ENCODE measurements around the gene TOM1. TPM values are rescaled to one million over a fixed set of nuclear protein-coding genes. Genes with fewer than 3 reads are reported as not detected.

The TOM1 gene
- total and polyA plus RNA-seq, 2 of the 13 experiments (the other 11 are each of a cell fraction or from before 2014, with no cell fraction given), result 30.8 to 87.3 TPM

GRCh38 chr22:35344956-35345690 lies 45.4 kb downstream of the TOM1 start:
- ChIA-PET CTCF (ENCODE audit: low intra/inter-chr PET ratio, low total read pairs) (no interaction called here), POLR2A (no interaction called here)
- DNase-seq (ENCODE audit: low spot score) (no peak), FAIRE-seq (no peak), ATAC-seq (no peak)
- Histone ChIP-seq H3K36me3 (replicated peaks in 1 of 2; ENCODE audit: control insufficient read depth in 1 of 2, insufficient read depth in 2 of 2, low read length in 2 of 2) (peaks cover 31 to 40% of the 10 kb centered on the region in 2 experiments), H3K79me2 (ENCODE audit: insufficient read depth, low read length) (no peaks in the 10 kb centered on the region), H2AFZ (ENCODE audit: low read length) (no peak overlapping the region), H3K4me2 (ENCODE audit: low read depth, low read length) (no peak overlapping the region), H3K9me3 (ENCODE audit: low read length) (no peaks in the 10 kb centered on the region), H4K20me1 (ENCODE audit: insufficient read depth, low read length) (no peaks in the 10 kb centered on the region), H3K27me3 (ENCODE audit: control insufficient read depth in 1 of 2, insufficient read depth in 2 of 2, low read length in 2 of 2) (no peaks in the 10 kb centered on the region), H3K4me1 (ENCODE audit: insufficient read depth, low read length) (peaks cover 2% of the 10 kb centered on the region), H3K4me3 (replicated peaks in 1 of 3; ENCODE audit: insufficient read depth in 1 of 3, low read depth in 2 of 3, low read length in 3 of 3) (no peak overlapping the region), H3K27ac (ENCODE audit: extremely low read length, insufficient read depth, low read length) (no peak overlapping the region), H3K9ac (ENCODE audit: insufficient read depth, low read depth, low read length) (no peak overlapping the region)
- TF ChIP-seq SCMH1 (CRISPR knock-in tag; IDR thresholded peaks at IDR 0.05; ENCODE audit: borderline replicate concordance), result no peak
- TF ChIP-seq ZNF781 (CRISPR knock-in tag; IDR thresholded peaks at IDR 0.05; ENCODE audit: borderline replicate concordance, not compliant biosample characterization), result no peak
- intact Hi-C loops (cut with micrococcal nuclease; ENCODE audit: unreplicated experiment), result no loop called here
- in situ Hi-C loops (cut with HindIII; ENCODE audit: extremely low pct_ligation_motif_present, low pct_unique_long_range_greater_than_20kb), result no loop called here
- no TSS peak for BruUV-seq (replicated peaks)
- 97% methylated on average over 10 of the region's 14 CpGs for WGBS (ENCODE audit: low lambda C conversion rate)

- ATAC-seq (no peak), DNase-seq (ENCODE audit: low spot score) (no peak)
Measured at GRCh38 chr22:35345808-35346505, 46.3 kb downstream of the TOM1 start.

More at GRCh38 chr22:35345808-35346505, 46.3 kb downstream of the TOM1 start:
- Histone ChIP-seq H3K9me3 (ENCODE audit: low read length) (no peaks in the 10 kb centered on the region), H3K9ac (ENCODE audit: insufficient read depth, low read depth, low read length) (no peak overlapping the region), H3K4me1 (ENCODE audit: insufficient read depth, low read length) (peaks cover 7% of the 10 kb centered on the region), H3K79me2 (ENCODE audit: insufficient read depth, low read length) (no peaks in the 10 kb centered on the region), H3K27ac (ENCODE audit: extremely low read length, insufficient read depth, low read length) (no peak overlapping the region), H2AFZ (ENCODE audit: low read length) (no peak overlapping the region), H3K27me3 (ENCODE audit: control insufficient read depth in 1 of 2, insufficient read depth in 2 of 2, low read length in 2 of 2) (no peaks in the 10 kb centered on the region), H3K4me3 (replicated peaks in 1 of 3; ENCODE audit: insufficient read depth in 1 of 3, low read depth in 2 of 3, low read length in 3 of 3) (no peak overlapping the region), H3K36me3 (replicated peaks in 1 of 2; ENCODE audit: control insufficient read depth in 1 of 2, insufficient read depth in 2 of 2, low read length in 2 of 2) (peaks cover 29 to 35% of the 10 kb centered on the region in 2 experiments), H3K4me2 (ENCODE audit: low read depth, low read length) (no peak overlapping the region), H4K20me1 (ENCODE audit: insufficient read depth, low read length) (no peaks in the 10 kb centered on the region)
- intact Hi-C loops (cut with micrococcal nuclease; ENCODE audit: unreplicated experiment), result no loop called here
- in situ Hi-C loops (cut with HindIII; ENCODE audit: extremely low pct_ligation_motif_present, low pct_unique_long_range_greater_than_20kb), result no loop called here
- FAIRE-seq, result no peak
- POLR2A ChIA-PET, result no interaction called here
- BruUV-seq (replicated peaks), result no TSS peak
- CTCF ChIA-PET (ENCODE audit: low intra/inter-chr PET ratio, low total read pairs), result no interaction called here
- TF ChIP-seq RERE (CRISPR knock-in tag; IDR thresholded peaks at IDR 0.05; ENCODE audit: low read depth), result no peak
- 100% methylated on average over 1 of the region's 11 CpGs for WGBS (ENCODE audit: low lambda C conversion rate)
